ENCODE measurements around the gene ABI2.
"Not testable (repeated sequence)": the region's sequence is repeated elsewhere in the genome, so short reads cannot be mapped to it uniquely, and the experiment has no call there.

The ABI2 gene

GRCh38 chr2:203327901-203328759 is at the start of gene ABI2:
ABI2 (plus strand) TSS chr2:203328394; CDS start chr2:203328515, 121 bp downstream.
- peak; percentile 7 to 39 (median 18) for DNase-seq

- no peak for DNase-seq
Observed at GRCh38 chr2:203279288-203279687, 48.9 kb upstream of the ABI2 start.

- no peak for DNase-seq
Observed at GRCh38 chr2:203280428-203281064, 47.6 kb upstream of the ABI2 start.

- DNase-seq: no peak
Observed at GRCh38 chr2:203282101-203282500, 46.1 kb upstream of the ABI2 start.

- DNase-seq: no peak
Observed at GRCh38 chr2:203286532-203286931, 41.7 kb upstream of the ABI2 start.

GRCh38 chr2:203301667-203302066 is 26.5 kb upstream of the ABI2 start:
- DNase-seq: no peak

- not testable (repeated sequence) for DNase-seq
Observed at GRCh38 chr2:203302586-203302985, 25.6 kb upstream of the ABI2 start.

GRCh38 chr2:203310688-203311436 is 17.3 kb upstream of the ABI2 start:
- no peak for DNase-seq

GRCh38 chr2:203326356-203326755 is 1.8 kb upstream of the ABI2 start:
- DNase-seq: no peak

GRCh38 chr2:203327582-203327900 is 653 bp upstream of the ABI2 start:
- DNase-seq: no peak

GRCh38 chr2:203328760-203329540 is 756 bp downstream of the ABI2 start:
- DNase-seq: peak in 1 of 4 experiments; percentile 39

- no peak for DNase-seq
Observed at GRCh38 chr2:203330434-203330833, 2.2 kb downstream of the ABI2 start.

- DNase-seq: no peak
Observed at GRCh38 chr2:203338322-203338721, 10.1 kb downstream of the ABI2 start.

- DNase-seq: no peak
Observed at GRCh38 chr2:203340791-203341487, 12.7 kb downstream of the ABI2 start.

GRCh38 chr2:203341741-203342310 is 13.6 kb downstream of the ABI2 start:
- no peak for DNase-seq

GRCh38 chr2:203342374-203342773 is 14.2 kb downstream of the ABI2 start:
- DNase-seq: not testable (repeated sequence)

- no peak for DNase-seq
Observed at GRCh38 chr2:203344667-203345066, 16.5 kb downstream of the ABI2 start.

- no peak for DNase-seq
Observed at GRCh38 chr2:203346612-203347011, 18.4 kb downstream of the ABI2 start.

GRCh38 chr2:203347375-203347774 is 19.2 kb downstream of the ABI2 start:
- DNase-seq: no peak

- no peak for DNase-seq
Observed at GRCh38 chr2:203352604-203353255, 24.5 kb downstream of the ABI2 start.

- no peak for DNase-seq
Observed at GRCh38 chr2:203354966-203355365, 26.8 kb downstream of the ABI2 start.
